ENCODE data around the gene EXOC2.

Gene EXOC2

DNA sequence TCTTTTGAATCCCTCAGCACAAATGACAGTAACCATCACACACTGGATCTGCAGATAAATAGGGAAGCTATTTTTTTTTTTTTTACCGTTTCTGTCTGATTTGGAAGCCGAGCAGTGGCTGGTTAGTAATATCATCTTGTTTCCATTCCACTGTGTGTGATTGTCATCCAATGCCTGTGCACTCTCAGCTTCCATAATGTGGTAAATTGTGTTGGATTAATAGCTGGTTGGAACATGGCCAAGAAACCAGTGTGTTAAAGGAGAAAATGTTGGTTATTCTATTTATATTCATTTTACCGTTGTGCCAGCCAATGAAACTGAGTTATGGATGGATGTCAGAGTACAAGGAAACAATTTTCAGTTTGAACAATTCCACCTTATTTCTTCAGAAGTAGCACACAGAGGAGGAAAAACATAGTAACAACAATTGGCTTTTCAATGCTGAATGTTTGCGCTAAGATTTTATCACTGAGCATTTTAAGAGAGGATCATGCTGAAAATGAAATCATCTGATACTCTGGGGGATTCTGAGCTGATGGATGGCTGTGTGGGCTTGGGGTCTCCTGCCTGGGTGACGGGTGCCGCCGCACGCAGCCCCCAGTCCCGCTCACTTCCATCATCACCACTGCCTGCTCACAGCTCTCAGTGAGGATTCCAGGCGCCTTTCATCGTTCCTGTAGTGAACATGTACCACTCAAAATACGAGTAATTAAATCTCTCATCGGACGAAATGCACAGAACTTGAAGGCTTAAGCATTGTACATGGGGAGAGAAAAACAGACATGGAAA lies 40.7 kb upstream of the EXOC2 start:
- no peak for TF ChIP-seq EZH2phosphoT487 (IDR thresholded peaks at IDR 0.05; ENCODE audit: low read depth)
- TF ChIP-seq CTCF (IDR thresholded peaks at IDR 0.05; ENCODE audit: low read depth, low read length) = no peak
- H3K9ac ChIP-seq (ENCODE audit: low read length) = no peak overlapping the region
- H3K36me3 ChIP-seq (replicated peaks; ENCODE audit: low read depth, low read length) = no peaks in the 10 kb centered on the region
- no peak overlapping the region for H2AFZ ChIP-seq (ENCODE audit: low read depth, low read length)
- H3K4me3 ChIP-seq (ENCODE audit: low read length) = no peak overlapping the region
- H3K27me3 ChIP-seq (ENCODE audit: low read depth, low read length) = peaks cover 22% of the 10 kb centered on the region; the same call in 1 of the 2 replicates
- no peaks in the 10 kb centered on the region for H3K9me3 ChIP-seq (ENCODE audit: insufficient read depth, low read length)
- H4K20me1 ChIP-seq (ENCODE audit: insufficient read depth, low read length) = no peaks in the 10 kb centered on the region
- no peak overlapping the region for H3K27ac ChIP-seq (ENCODE audit: low read length)
- H3K4me2 ChIP-seq (ENCODE audit: low read length) = no peak overlapping the region
- no peaks in the 10 kb centered on the region for H3K4me1 ChIP-seq (ENCODE audit: low read length)
- H3K79me2 ChIP-seq (ENCODE audit: low read length) = no peaks in the 10 kb centered on the region

DNA sequence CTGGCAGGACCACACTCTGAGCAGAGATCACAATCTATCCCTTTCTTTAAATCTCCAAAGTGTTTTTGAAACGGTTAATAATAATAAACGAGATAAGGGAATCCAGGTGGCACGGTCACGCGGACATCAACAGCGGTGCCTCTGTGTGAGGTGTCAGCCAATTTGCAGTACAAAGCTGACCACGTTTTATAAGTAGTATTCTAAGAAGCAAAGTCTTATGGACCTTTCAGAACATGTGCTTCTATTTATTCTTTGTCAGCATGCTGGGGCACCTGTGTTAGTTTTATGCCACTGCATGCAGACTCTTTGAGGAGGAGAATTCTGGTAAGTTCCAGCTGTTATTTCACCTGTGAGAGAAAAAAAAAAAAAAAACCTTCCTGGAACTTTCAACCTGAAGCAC lies 39.0 kb upstream of the EXOC2 start:
- Histone ChIP-seq H2AFZ (ENCODE audit: low read depth, low read length) (no peak overlapping the region), H3K4me2 (ENCODE audit: low read length) (no peak overlapping the region), H3K27me3 (ENCODE audit: low read depth, low read length) (peaks cover 35% of the 10 kb centered on the region), H3K9ac (ENCODE audit: low read length) (no peak overlapping the region), H4K20me1 (ENCODE audit: insufficient read depth, low read length) (no peaks in the 10 kb centered on the region), H3K9me3 (ENCODE audit: insufficient read depth, low read length) (no peaks in the 10 kb centered on the region), H3K27ac (ENCODE audit: low read length) (no peak overlapping the region), H3K36me3 (replicated peaks; ENCODE audit: low read depth, low read length) (no peaks in the 10 kb centered on the region), H3K4me3 (ENCODE audit: low read length) (no peak overlapping the region), H3K4me1 (ENCODE audit: low read length) (no peaks in the 10 kb centered on the region), H3K79me2 (ENCODE audit: low read length) (no peaks in the 10 kb centered on the region)
- no peak for TF ChIP-seq CTCF (IDR thresholded peaks at IDR 0.05; ENCODE audit: low read depth, low read length)
- TF ChIP-seq EZH2phosphoT487 (IDR thresholded peaks at IDR 0.05; ENCODE audit: low read depth) = no peak

GRCh38 chr6:729606-730320 lies 36.8 kb upstream of the EXOC2 start:
- Histone ChIP-seq H2AFZ (ENCODE audit: low read depth, low read length) (no peak overlapping the region), H3K36me3 (replicated peaks; ENCODE audit: low read depth, low read length) (no peaks in the 10 kb centered on the region), H3K9me3 (ENCODE audit: insufficient read depth, low read length) (no peaks in the 10 kb centered on the region), H4K20me1 (ENCODE audit: insufficient read depth, low read length) (no peaks in the 10 kb centered on the region), H3K4me2 (ENCODE audit: low read length) (no peak overlapping the region), H3K4me1 (ENCODE audit: low read length) (no peaks in the 10 kb centered on the region), H3K4me3 (ENCODE audit: low read length) (no peak overlapping the region), H3K9ac (ENCODE audit: low read length) (no peak overlapping the region), H3K79me2 (ENCODE audit: low read length) (no peaks in the 10 kb centered on the region), H3K27me3 (ENCODE audit: low read depth, low read length) (peaks cover 42% of the 10 kb centered on the region), H3K27ac (ENCODE audit: low read length) (no peak overlapping the region)
- TF ChIP-seq CTCF (IDR thresholded peaks at IDR 0.05; ENCODE audit: low read depth, low read length) (no peak), EZH2phosphoT487 (IDR thresholded peaks at IDR 0.05; ENCODE audit: low read depth) (no peak)

DNA sequence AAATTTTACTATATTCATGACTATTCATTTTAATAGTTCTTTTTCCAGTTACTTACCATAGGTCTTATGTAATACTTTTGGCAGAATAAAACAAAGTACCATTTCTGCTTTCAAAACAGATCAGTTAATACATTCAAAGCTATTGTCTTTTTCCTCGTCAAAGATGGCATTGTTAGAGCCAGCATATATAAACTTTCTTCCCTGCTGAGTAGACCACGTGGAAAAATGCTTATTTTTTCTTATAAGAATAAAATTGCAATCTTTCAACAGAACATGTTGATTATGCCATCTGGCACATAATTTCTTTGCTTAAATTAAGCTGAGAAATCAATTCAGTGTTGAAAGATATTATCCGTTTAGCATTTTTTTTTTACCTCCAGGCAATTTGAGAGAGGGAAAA lies 34.9 kb upstream of the EXOC2 start:
- H3K4me2 ChIP-seq (ENCODE audit: low read length) = no peak overlapping the region
- peaks cover 50% of the 10 kb centered on the region for H3K27me3 ChIP-seq (ENCODE audit: low read depth, low read length)
- H3K9ac ChIP-seq (ENCODE audit: low read length) = no peak overlapping the region
- no peaks in the 10 kb centered on the region for H3K9me3 ChIP-seq (ENCODE audit: insufficient read depth, low read length)
- no peaks in the 10 kb centered on the region for H3K4me1 ChIP-seq (ENCODE audit: low read length)
- TF ChIP-seq EZH2phosphoT487 (IDR thresholded peaks at IDR 0.05; ENCODE audit: low read depth) (no peak), CTCF (IDR thresholded peaks at IDR 0.05; ENCODE audit: low read depth, low read length) (no peak)
- no peaks in the 10 kb centered on the region for H4K20me1 ChIP-seq (ENCODE audit: insufficient read depth, low read length)
- no peaks in the 10 kb centered on the region for H3K36me3 ChIP-seq (replicated peaks; ENCODE audit: low read depth, low read length)
- H3K27ac ChIP-seq (ENCODE audit: low read length) = no peak overlapping the region
- H3K79me2 ChIP-seq (ENCODE audit: low read length) = no peaks in the 10 kb centered on the region
- H2AFZ ChIP-seq (ENCODE audit: low read depth, low read length) = no peak overlapping the region
- no peak overlapping the region for H3K4me3 ChIP-seq (ENCODE audit: low read length)
